Lung (tissue), 12 donors: ENCODE data around the gene TRPM3. TPM values are rescaled to one million over a fixed set of nuclear protein-coding genes. Genes with fewer than 3 reads are reported as not detected.

Experiments
- ATAC-seq: fragments of 200-7000 bp; cut with Tn5 transposase; one replicate; pipeline ENCODE4 v1.9.1; 2020; ENCODE audit warnings: moderate number of reproducible peaks; ENCODE audit not compliant: insufficient read depth, low FRiP score
- DNase-seq, 3 donors: peaks; one replicate each; pipeline ENCODE4 v3.0.0-alpha.2; 2013 to 2017
- H3K27ac ChIP-seq, 2 donors: one replicate each; pipeline ENCODE4 v1.5.1; 2013; ENCODE audit warnings: mild to moderate bottlenecking in 2 of 2, moderate library complexity in 2 of 2, control low read depth in 1 of 2, inconsistent platforms in 1 of 2, low read depth in 1 of 2, low read length in 1 of 2
- H3K27me3 ChIP-seq, 3 donors: one replicate each; pipeline ENCODE4 v1.5.1; 2013; ENCODE audit warnings: low read length in 2 of 3; ENCODE audit not compliant: control insufficient read depth in 3 of 3, insufficient read depth in 3 of 3
- H3K36me3 ChIP-seq, 4 donors: one replicate each; pipeline ENCODE4 v1.5.1; 2013; ENCODE audit warnings: low read length in 4 of 4, mild to moderate bottlenecking in 1 of 4, moderate library complexity in 1 of 4; ENCODE audit not compliant: control insufficient read depth in 4 of 4, insufficient read depth in 4 of 4
- H3K4me1 ChIP-seq, 5 donors: one replicate each; pipeline ENCODE4 v1.5.1; 2013; ENCODE audit warnings: low read length in 5 of 5, mild to moderate bottlenecking in 2 of 5, moderate library complexity in 1 of 5; ENCODE audit not compliant: control insufficient read depth in 5 of 5, insufficient read depth in 5 of 5
- H3K4me3 ChIP-seq: one replicate; pipeline ENCODE4 v1.5.1; 2013; ENCODE audit warnings: mild to moderate bottlenecking, control low read depth, moderate library complexity
- H3K9ac ChIP-seq, 2 donors: one replicate each; pipeline ENCODE4 v1.5.1; 2013; ENCODE audit warnings: low read length in 2 of 2, control low read depth in 1 of 2; ENCODE audit not compliant: insufficient read depth in 1 of 2
- H3K9me3 ChIP-seq, 4 donors: one replicate each; pipeline ENCODE4 v1.5.1; 2013; ENCODE audit warnings: low read length in 3 of 4, mild to moderate bottlenecking in 1 of 4, moderate library complexity in 1 of 4; ENCODE audit not compliant: control insufficient read depth in 4 of 4, insufficient read depth in 3 of 4
- CTCF ChIP-seq: IDR thresholded peaks from 2 replicates; pipeline ENCODE4 v1.5.1; 2012; ENCODE audit warnings: mild to moderate bottlenecking; ENCODE audit errors: control extremely low read depth, extremely low read depth
- WGBS, 2 donors: extraction: QIAGEN DNeasy Blood & Tissue Kit; methylation state at CpG; one replicate each; pipeline ENCODE4 v1.1.7; 2013; 5-methylcytosine and 5-hydroxymethylcytosine counted together
- polyA plus RNA-seq, 2 donors: library from polyadenylated mRNA; stranded (reverse); fragments of 200-250 nt; gene quantifications; one replicate each; pipeline ENCODE4 v1.2.1, GENCODE V29; 2013
- total RNA-seq, 2 donors: library from RNA; depleted of rRNA in 1 of 2; stranded (reverse); fragments of >200 nt in 1 of 2; gene quantifications; one replicate each; pipeline ENCODE4 v1.2.1, GENCODE V29; 2014 to 2021
- donor health status: control.
- donor health status: control.
- donor health status: Bipolar disorder and iron deficiency.
- donor health status: healthy.
- donor health status: DM: yes; HTN: yes; CAD: no.

The TRPM3 gene
- total and polyA plus RNA-seq, 4 donors: 0.02 to 1.4 (median 0.49) TPM; not detected in 1

DNA sequence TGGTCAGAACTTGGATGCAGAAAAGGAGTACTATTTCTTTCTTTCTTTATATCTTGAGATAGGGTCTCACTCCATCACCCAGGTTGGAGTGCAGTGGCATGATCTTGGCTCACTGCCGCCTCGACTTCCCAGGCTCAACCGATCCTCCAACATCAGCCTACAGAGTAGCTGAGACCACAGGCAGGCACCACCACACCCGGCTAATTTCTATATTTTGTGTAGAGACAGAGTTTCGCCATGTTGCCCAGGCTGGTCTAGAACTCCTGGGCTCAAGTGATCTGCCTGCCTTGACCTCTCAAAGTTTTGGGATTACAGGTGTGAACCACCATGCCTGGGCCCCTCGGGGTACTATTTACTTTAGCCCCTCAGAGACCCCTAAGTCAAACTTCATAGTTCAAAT lies 323.4 kb downstream of the TRPM3 start:
- Histone ChIP-seq H3K9me3 (no peaks in the 10 kb centered on the region), H3K4me3 (no peak overlapping the region), H3K9ac (no peak overlapping the region), H3K4me1 (no peaks in the 10 kb centered on the region), H3K36me3 (no peaks in the 10 kb centered on the region), H3K27ac (no peak overlapping the region), H3K27me3 (no peaks in the 10 kb centered on the region)
- 88 to 95% methylated on average over 6 of the region's 6 CpGs for WGBS, 2 donors
- ATAC-seq (no peak), DNase-seq (no peak)
- TF ChIP-seq CTCF: no peak

DNA sequence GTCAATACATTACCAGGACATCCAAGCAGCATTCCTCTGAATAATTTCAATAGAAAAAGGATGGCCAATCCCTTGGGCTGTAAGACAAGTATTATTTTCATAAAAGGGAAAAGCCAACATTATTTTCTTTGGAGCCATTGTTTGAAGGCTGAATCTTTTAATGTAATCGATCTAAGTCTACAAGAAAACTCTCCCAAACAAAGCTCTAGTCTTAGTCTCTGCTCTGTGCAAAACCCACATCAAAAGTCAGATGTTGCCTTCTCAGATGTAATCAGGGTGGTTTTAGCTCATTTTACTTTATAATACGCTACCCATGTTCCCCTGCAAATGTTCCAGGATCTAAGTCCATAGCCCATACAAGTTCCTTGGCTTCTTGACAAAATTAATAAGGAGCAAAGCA lies 325.6 kb downstream of the TRPM3 start:
- H3K4me3 ChIP-seq: no peak overlapping the region
- H3K27ac ChIP-seq: no peak overlapping the region
- no peaks in the 10 kb centered on the region for H3K36me3 ChIP-seq
- H3K4me1 ChIP-seq: no peaks in the 10 kb centered on the region
- no peak overlapping the region for H3K9ac ChIP-seq
- no peaks in the 10 kb centered on the region for H3K9me3 ChIP-seq
- ATAC-seq (no peak), DNase-seq (no peak)
- H3K27me3 ChIP-seq: no peaks in the 10 kb centered on the region
- 85 to 97% methylated on average over 2 of the region's 2 CpGs for WGBS, 2 donors
- TF ChIP-seq CTCF: no peak

DNA sequence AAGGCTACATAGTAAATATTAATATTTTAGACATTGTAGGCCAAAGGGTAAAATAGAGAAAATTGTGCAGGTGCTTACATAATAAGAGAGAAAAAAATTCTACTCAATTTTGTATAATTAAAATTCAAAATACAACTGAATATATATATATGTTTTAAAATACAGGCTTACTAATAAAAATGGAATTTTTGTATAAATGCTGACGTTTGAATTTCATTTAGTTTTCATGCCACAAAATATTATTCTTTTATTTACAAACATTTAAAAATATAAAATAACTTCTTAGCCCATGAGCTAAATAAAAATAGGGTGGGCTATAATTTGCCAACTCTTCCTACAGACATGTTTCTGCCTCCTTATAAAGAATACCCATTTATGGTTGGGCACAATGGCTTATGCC lies 328.6 kb downstream of the TRPM3 start:
- DNase-seq (no peak), ATAC-seq (no peak)
- H3K9me3 ChIP-seq: no peaks in the 10 kb centered on the region
- no peaks in the 10 kb centered on the region for H3K4me1 ChIP-seq
- H3K27ac ChIP-seq: no peak overlapping the region
- no peaks in the 10 kb centered on the region for H3K36me3 ChIP-seq
- no peaks in the 10 kb centered on the region for H3K27me3 ChIP-seq
- H3K4me3 ChIP-seq: no peak overlapping the region
- WGBS, 2 donors: 78 to 85% methylated on average over 1 of the region's 1 CpG
- no peak overlapping the region for H3K9ac ChIP-seq
- TF ChIP-seq CTCF: no peak

- Histone ChIP-seq H3K4me1 (no peaks in the 10 kb centered on the region), H3K27ac (no peak overlapping the region), H3K4me3 (no peak overlapping the region), H3K36me3 (no peaks in the 10 kb centered on the region), H3K27me3 (no peaks in the 10 kb centered on the region), H3K9ac (no peak overlapping the region), H3K9me3 (no peaks in the 10 kb centered on the region)
- DNase-seq (no peak), ATAC-seq (no peak)
- 86 to 91% methylated on average over 3 of the region's 3 CpGs for WGBS, 2 donors
- no peak for TF ChIP-seq CTCF
Measured at GRCh38 chr9:70791936-70792335, 329.5 kb downstream of the TRPM3 start.
